ENCODE measurements around the gene RIMS1. TPM values are rescaled to one million over a fixed set of nuclear protein-coding genes. Genes with fewer than 3 reads are reported as not detected.

The RIMS1 gene
- total RNA-seq, 1 donor from 2014 or later = 24.7 TPM

DNA sequence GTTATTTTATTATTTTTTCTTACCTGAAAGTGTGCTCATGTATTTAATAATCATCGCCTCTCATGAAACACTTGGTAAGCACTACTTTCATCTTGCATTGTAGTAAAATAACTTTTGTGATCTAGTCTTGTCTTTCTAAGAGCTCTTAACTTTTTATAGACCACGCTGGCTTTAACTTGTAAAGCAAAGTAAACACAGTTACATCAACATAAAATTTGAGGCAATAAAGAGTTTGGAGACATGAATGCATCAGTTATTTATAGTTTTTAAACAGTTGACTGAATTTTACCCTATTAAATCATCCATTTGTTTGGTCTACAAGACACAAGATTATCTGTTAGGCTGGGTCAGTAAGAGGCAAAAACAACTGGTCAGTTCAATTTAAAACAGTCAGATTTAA, 517.1 kb downstream of the RIMS1 start:
- Mint-ChIP-seq H3K9me3 (ENCODE audit: unreplicated experiment) (no peaks in the 10 kb centered on the region), H3K27me3 (ENCODE audit: unreplicated experiment) (no peaks in the 10 kb centered on the region), H3K36me3 (ENCODE audit: unreplicated experiment) (peaks cover 18% of the 10 kb centered on the region), H3K27ac (ENCODE audit: unreplicated experiment) (no peak overlapping the region), H3K4me1 (ENCODE audit: unreplicated experiment) (no peaks in the 10 kb centered on the region), H3K4me3 (ENCODE audit: unreplicated experiment) (no peak overlapping the region)
- TF ChIP-seq, protein P1, sequence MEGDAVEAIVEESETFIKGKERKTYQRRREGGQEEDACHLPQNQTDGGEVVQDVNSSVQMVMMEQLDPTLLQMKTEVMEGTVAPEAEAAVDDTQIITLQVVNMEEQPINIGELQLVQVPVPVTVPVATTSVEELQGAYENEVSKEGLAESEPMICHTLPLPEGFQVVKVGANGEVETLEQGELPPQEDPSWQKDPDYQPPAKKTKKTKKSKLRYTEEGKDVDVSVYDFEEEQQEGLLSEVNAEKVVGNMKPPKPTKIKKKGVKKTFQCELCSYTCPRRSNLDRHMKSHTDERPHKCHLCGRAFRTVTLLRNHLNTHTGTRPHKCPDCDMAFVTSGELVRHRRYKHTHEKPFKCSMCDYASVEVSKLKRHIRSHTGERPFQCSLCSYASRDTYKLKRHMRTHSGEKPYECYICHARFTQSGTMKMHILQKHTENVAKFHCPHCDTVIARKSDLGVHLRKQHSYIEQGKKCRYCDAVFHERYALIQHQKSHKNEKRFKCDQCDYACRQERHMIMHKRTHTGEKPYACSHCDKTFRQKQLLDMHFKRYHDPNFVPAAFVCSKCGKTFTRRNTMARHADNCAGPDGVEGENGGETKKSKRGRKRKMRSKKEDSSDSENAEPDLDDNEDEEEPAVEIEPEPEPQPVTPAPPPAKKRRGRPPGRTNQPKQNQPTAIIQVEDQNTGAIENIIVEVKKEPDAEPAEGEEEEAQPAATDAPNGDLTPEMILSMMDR (IDR thresholded peaks at IDR 0.05) = no peak
- no peak for DNase-seq (ENCODE audit: extremely low spot score, unreplicated experiment)

DNA sequence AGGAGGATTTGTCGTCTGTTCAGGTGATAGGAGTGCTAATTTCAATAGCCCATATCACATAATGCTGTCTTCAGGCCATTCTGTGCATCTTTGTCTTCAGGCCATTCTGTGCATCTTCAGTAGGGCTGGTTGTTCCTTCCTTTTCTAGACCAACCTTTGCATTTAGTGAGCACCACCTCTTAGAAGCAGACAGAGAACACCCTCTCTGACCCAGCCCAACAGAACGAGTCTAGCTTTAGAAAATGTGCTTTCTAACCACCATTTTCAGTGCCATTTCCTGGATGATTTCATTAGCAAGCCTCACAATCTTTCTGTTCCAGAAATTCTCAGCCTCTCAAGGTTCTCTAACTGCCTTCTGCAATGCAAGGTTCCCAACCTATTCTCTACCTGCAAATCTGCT, 520.2 kb downstream of the RIMS1 start:
- TF ChIP-seq, protein P1 (IDR thresholded peaks at IDR 0.05) = no peak
- Mint-ChIP-seq H3K9me3 (ENCODE audit: unreplicated experiment) (no peaks in the 10 kb centered on the region), H3K4me3 (ENCODE audit: unreplicated experiment) (no peak overlapping the region), H3K27ac (ENCODE audit: unreplicated experiment) (no peak overlapping the region), H3K36me3 (ENCODE audit: unreplicated experiment) (no peaks in the 10 kb centered on the region), H3K27me3 (ENCODE audit: unreplicated experiment) (no peaks in the 10 kb centered on the region), H3K4me1 (ENCODE audit: unreplicated experiment) (no peaks in the 10 kb centered on the region)
- no peak for DNase-seq (ENCODE audit: extremely low spot score, unreplicated experiment)

DNA sequence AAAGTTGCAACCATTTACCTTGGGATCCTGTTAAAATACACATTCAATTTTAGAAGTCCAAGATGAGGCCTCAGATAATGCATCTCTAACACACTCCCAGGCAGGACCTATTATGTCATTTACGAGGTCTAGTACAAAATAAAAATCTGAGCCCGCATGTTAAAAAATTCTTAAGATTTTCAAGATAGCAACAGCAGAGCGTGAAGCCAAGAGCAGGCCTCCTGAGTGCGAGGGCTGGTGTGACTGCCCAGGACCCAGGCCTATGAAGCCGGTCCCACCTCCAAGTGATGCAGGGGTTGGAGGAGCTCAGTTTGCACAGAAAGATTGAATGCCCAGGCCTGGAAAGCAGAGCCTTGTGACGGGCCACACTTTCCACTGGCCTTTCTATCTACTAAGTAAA, 524.4 kb downstream of the RIMS1 start:
- H3K4me1 Mint-ChIP-seq (ENCODE audit: unreplicated experiment) = peaks cover 3% of the 10 kb centered on the region

DNA sequence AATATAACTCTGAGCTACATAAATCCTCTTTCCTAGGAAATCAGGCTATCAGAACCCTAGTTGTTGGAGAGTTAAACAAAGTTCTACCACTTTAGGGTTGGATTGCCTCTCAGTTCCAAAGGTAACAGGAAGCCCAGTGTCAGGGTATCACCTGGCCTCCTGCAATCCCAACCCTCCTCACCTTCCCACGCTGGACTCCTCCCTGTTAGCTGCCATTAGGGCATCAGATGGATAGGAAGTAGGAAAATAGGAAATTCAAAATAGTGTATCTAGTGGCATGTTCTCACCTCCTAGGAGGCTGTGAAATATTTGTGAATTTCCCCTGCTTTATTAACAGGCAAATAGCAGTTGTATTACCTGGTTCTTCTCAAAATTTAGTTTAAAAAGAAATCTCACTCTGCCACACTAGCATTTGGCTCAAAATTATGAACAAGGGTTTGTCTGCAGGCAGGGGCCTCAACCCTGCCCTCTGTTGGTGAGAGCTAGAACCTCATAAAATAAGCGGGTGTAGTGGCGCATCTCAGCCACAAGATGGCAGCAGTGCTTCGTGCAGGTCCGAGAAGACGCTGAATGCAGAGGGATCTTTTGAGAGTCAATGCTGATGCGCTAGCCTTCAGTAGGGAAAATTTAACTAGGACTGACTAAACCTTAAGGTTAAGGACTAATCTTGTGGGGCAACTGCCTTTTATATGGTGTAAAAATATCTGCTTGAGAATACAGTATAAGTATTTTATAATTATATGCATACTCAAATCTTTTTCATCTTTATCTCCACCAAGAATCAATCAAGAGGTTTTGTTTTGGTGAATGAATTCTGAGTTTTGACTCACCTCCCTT, 525.7 kb downstream of the RIMS1 start:
- peaks cover 3% of the 10 kb centered on the region for H3K4me1 Mint-ChIP-seq (ENCODE audit: unreplicated experiment)
- peak; percentile 94 for DNase-seq (ENCODE audit: extremely low spot score, unreplicated experiment)
- TF ChIP-seq, protein P1 (IDR thresholded peaks at IDR 0.05) = peak; percentile 100
- H3K4me3 Mint-ChIP-seq (ENCODE audit: unreplicated experiment) = no peak overlapping the region
- H3K9me3 Mint-ChIP-seq (ENCODE audit: unreplicated experiment) = no peaks in the 10 kb centered on the region
- no peak overlapping the region for H3K27ac Mint-ChIP-seq (ENCODE audit: unreplicated experiment)
- no peaks in the 10 kb centered on the region for H3K27me3 Mint-ChIP-seq (ENCODE audit: unreplicated experiment)
- H3K36me3 Mint-ChIP-seq (ENCODE audit: unreplicated experiment) = no peaks in the 10 kb centered on the region

More for the DNA sequence above, 524.4 kb downstream of the RIMS1 start:
- no peak overlapping the region for H3K4me3 Mint-ChIP-seq (ENCODE audit: unreplicated experiment)
- H3K36me3 Mint-ChIP-seq (ENCODE audit: unreplicated experiment) = no peaks in the 10 kb centered on the region
- H3K9me3 Mint-ChIP-seq (ENCODE audit: unreplicated experiment) = no peaks in the 10 kb centered on the region
- TF ChIP-seq, protein P1 (IDR thresholded peaks at IDR 0.05) = no peak
- H3K27ac Mint-ChIP-seq (ENCODE audit: unreplicated experiment) = no peak overlapping the region
- H3K27me3 Mint-ChIP-seq (ENCODE audit: unreplicated experiment) = no peaks in the 10 kb centered on the region
- DNase-seq (ENCODE audit: extremely low spot score, unreplicated experiment) = no peak

DNA sequence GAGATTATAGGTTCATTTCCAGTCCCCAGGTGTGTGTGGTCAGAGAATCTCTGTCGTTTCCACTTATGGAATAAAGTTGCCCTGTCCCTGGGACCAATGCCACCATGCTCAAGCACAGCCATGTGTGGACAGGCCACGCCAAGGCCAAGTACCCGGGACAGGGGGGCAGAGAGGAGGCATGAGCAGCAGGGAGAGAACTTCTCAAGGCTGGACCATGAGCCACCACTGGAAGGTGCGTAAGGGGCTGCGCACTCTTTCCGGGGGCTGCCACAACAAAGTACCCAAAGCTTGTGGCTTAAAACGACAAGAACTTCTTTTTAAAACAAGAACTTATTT, 526.3 kb downstream of the RIMS1 start:
- Mint-ChIP-seq H3K27ac (ENCODE audit: unreplicated experiment) (no peak overlapping the region), H3K36me3 (ENCODE audit: unreplicated experiment) (no peaks in the 10 kb centered on the region), H3K4me3 (ENCODE audit: unreplicated experiment) (no peak overlapping the region)

More for the DNA sequence above, 526.3 kb downstream of the RIMS1 start:
- TF ChIP-seq, protein P1 (IDR thresholded peaks at IDR 0.05) = no peak
- no peak for DNase-seq (ENCODE audit: extremely low spot score, unreplicated experiment)
- H3K4me1 Mint-ChIP-seq (ENCODE audit: unreplicated experiment) = peaks cover 3% of the 10 kb centered on the region
- no peaks in the 10 kb centered on the region for H3K9me3 Mint-ChIP-seq (ENCODE audit: unreplicated experiment)
- no peaks in the 10 kb centered on the region for H3K27me3 Mint-ChIP-seq (ENCODE audit: unreplicated experiment)

Data from osteocyte (in vitro differentiated cells).